HG02610 (cell line): ENCODE measurements around the gene TGFBRAP1.

Experiments
- ATAC-seq: cut with Tn5 transposase; IDR thresholded peaks from one replicate; pipeline ENCODE4 v1.9.1; 2021; ENCODE audit warnings: mild to moderate bottlenecking, moderate library complexity; ENCODE audit not compliant: unreplicated experiment

The TGFBRAP1 gene

GRCh38 chr2:105329561-105330495 is at the start of gene TGFBRAP1:
Gene TGFBRAP1 (minus strand): TSS chr2:105329735. CDS start chr2:105308301, 21,434 bp downstream.
- ATAC-seq: peak; percentile 73

- ATAC-seq: no peak
These were observed 49.4 kb upstream of the TGFBRAP1 start for GRCh38 chr2:105378921-105379383.

- no peak for ATAC-seq
These were observed 48.8 kb upstream of the TGFBRAP1 start for GRCh38 chr2:105378276-105378840.

GRCh38 chr2:105377871-105378270 is 48.3 kb upstream of the TGFBRAP1 start:
- no peak for ATAC-seq

- no peak for ATAC-seq
These were observed 47.3 kb upstream of the TGFBRAP1 start for GRCh38 chr2:105376789-105377240.

GRCh38 chr2:105376010-105376409 is 46.5 kb upstream of the TGFBRAP1 start:
- ATAC-seq: no peak

- ATAC-seq: no peak
These were observed 45.5 kb upstream of the TGFBRAP1 start for GRCh38 chr2:105375001-105375561.

- peak; percentile 90 for ATAC-seq
These were observed 44.4 kb upstream of the TGFBRAP1 start for GRCh38 chr2:105373895-105374401.

- peak; percentile 19 for ATAC-seq
These were observed 43.8 kb upstream of the TGFBRAP1 start for GRCh38 chr2:105373344-105373781.

GRCh38 chr2:105371810-105372209 is 42.3 kb upstream of the TGFBRAP1 start:
- no peak for ATAC-seq

GRCh38 chr2:105371156-105371555 is 41.6 kb upstream of the TGFBRAP1 start:
- no peak for ATAC-seq

GRCh38 chr2:105369777-105370690 is 40.5 kb upstream of the TGFBRAP1 start:
- peak; percentile 61 for ATAC-seq

- no peak for ATAC-seq
These were observed 39.3 kb upstream of the TGFBRAP1 start for GRCh38 chr2:105368759-105369408.

- ATAC-seq: no peak
These were observed 35.7 kb upstream of the TGFBRAP1 start for GRCh38 chr2:105365206-105365605.

- no peak for ATAC-seq
These were observed 35.1 kb upstream of the TGFBRAP1 start for GRCh38 chr2:105364436-105365139.

GRCh38 chr2:105362862-105363591 is 33.5 kb upstream of the TGFBRAP1 start:
- ATAC-seq: no peak

GRCh38 chr2:105361102-105361889 is 31.8 kb upstream of the TGFBRAP1 start:
- no peak for ATAC-seq

- ATAC-seq: no peak
These were observed 29.1 kb upstream of the TGFBRAP1 start for GRCh38 chr2:105358593-105358992.
